Activated CD4-positive, CD25-positive, alpha-beta regulatory T cell treated with anti-CD3 and anti-CD28 coated beads, Interleukin-2, amount 50 U/mL, for 24 hours (primary cell): Measurements from ENCODE around the gene FAM124B.
A peak's percentile ranks its signal among the peaks of the same experiment; 100 is the strongest.
"Not testable (repeated sequence)": the region's sequence is repeated elsewhere in the genome, so short reads cannot be mapped to it uniquely, and the experiment has no call there.

Experiments
- ATAC-seq, 2 donors: fragments of 150-1000 bp; cut with Tn5 transposase; one replicate each; pipeline ENCODE4 v1.10.0; 2021; ENCODE audit warnings: mild to moderate bottlenecking in 1 of 2, moderate library complexity in 1 of 2

The FAM124B gene

GRCh38 chr2:224412141-224413015 lies 10.5 kb upstream of the FAM124B start:
- ATAC-seq = no peak

GRCh38 chr2:224410946-224411561 lies 9.1 kb upstream of the FAM124B start:
- no peak for ATAC-seq

- no peak for ATAC-seq
Observed at GRCh38 chr2:224408676-224409075, 6.8 kb upstream of the FAM124B start.

GRCh38 chr2:224407241-224407701 lies 5.4 kb upstream of the FAM124B start:
- no peak for ATAC-seq

GRCh38 chr2:224405841-224406370 lies 4.0 kb upstream of the FAM124B start:
- ATAC-seq = no peak

- ATAC-seq = no peak
Observed at GRCh38 chr2:224405412-224405811, 3.5 kb upstream of the FAM124B start.

GRCh38 chr2:224404796-224405195 lies 2.9 kb upstream of the FAM124B start:
- no peak for ATAC-seq

GRCh38 chr2:224403657-224404056 lies 1.8 kb upstream of the FAM124B start:
- no peak for ATAC-seq

- peak in 1 of 2 donors; percentile 7 for ATAC-seq
Observed at GRCh38 chr2:224400886-224401632, 848 bp downstream of the FAM124B start.

- no peak for ATAC-seq
Observed at GRCh38 chr2:224400174-224400810, 1.6 kb downstream of the FAM124B start.

GRCh38 chr2:224398289-224398688 lies 3.6 kb downstream of the FAM124B start:
- no peak for ATAC-seq

GRCh38 chr2:224397100-224397499 lies 4.8 kb downstream of the FAM124B start:
- not testable (repeated sequence) for ATAC-seq

GRCh38 chr2:224395620-224396390 lies 6.1 kb downstream of the FAM124B start:
- ATAC-seq = no peak

GRCh38 chr2:224393157-224393872 lies 8.6 kb downstream of the FAM124B start:
- ATAC-seq = no peak

- no peak for ATAC-seq
Observed at GRCh38 chr2:224392545-224392944, 9.4 kb downstream of the FAM124B start.

GRCh38 chr2:224389317-224389716 lies 12.6 kb downstream of the FAM124B start:
- no peak for ATAC-seq

- no peak for ATAC-seq
Observed at GRCh38 chr2:224386876-224387275, 15.0 kb downstream of the FAM124B start.

GRCh38 chr2:224382973-224383555 lies 18.8 kb downstream of the FAM124B start:
- no peak for ATAC-seq

GRCh38 chr2:224382280-224382647 lies 19.6 kb downstream of the FAM124B start:
- ATAC-seq = not testable (repeated sequence)

GRCh38 chr2:224381521-224382279 lies 20.2 kb downstream of the FAM124B start:
- no peak for ATAC-seq
